Suppressor macrophage treated with lipopolysaccharide for 1 hour (primary cell): ENCODE data around the gene LRRC25.
"Not testable (repeated sequence)": the region's sequence is repeated elsewhere in the genome, so short reads cannot be mapped to it uniquely, and the experiment has no call there.

Experiments used
- DNase-seq, 3 donors: peaks; one replicate each; pipeline ENCODE4 v3.0.0-alpha.2; 2020 to 2022

LRRC25 gene

DNA sequence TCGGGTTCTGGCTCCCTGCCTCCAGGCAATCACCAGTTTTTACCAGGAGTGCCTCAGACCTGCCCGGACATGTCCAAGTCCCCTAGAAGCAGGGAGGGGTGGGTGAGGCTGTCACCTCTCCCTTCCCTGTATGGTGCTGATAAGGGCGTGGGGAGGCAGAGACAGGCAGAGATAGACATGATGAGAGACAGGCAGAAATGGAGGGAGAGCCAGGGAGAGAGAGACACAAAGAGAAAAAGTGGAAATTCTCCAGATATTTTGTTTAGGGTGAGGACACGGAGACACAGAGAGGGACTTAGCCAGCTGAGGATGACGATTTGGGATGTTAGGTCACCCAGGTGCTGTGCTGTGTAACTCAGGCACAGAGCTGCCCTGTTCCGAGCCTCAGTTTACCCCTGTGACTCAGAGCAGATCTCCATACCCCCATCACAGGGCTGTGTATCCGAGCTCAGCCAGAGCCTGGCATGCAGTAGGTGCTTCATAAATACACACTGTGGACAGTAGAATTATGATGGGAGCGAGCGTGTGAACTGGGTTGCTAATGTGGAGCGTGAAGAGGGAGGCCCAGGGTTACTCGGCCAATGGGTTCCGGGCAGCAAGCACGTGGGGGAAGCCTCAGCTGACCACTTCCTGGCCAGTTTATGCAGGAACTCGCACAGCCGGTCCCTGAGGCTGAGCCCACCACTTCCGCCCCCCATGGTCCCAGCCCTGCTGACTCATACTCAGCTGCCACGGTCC lies 23.4 kb downstream of the LRRC25 start:
- peak; percentile 97 to 99 (median 98) for DNase-seq

DNA sequence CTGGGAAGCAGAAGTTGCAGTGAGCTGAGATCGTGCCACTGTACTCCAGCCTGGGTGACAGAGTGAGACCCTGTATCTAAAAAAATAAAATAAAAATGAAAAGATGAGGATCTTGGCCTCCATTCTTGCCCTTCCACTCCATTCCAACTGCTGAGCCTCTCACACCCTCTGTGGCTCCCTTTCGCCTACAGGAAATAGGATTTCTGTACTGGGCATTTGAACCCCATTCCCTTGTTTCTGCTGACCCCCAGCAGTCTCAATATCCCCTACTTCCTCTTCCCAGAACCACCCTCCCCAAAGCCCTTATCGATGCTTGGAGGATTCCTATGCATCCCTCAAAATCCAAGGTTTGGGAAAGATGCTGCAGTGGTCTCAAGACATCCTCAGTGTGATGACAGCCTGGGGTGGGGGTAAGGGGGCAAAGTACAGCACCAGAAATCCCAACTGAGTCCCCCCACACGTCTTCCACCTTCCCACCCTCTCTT lies 24.0 kb downstream of the LRRC25 start:
- no peak for DNase-seq

DNA sequence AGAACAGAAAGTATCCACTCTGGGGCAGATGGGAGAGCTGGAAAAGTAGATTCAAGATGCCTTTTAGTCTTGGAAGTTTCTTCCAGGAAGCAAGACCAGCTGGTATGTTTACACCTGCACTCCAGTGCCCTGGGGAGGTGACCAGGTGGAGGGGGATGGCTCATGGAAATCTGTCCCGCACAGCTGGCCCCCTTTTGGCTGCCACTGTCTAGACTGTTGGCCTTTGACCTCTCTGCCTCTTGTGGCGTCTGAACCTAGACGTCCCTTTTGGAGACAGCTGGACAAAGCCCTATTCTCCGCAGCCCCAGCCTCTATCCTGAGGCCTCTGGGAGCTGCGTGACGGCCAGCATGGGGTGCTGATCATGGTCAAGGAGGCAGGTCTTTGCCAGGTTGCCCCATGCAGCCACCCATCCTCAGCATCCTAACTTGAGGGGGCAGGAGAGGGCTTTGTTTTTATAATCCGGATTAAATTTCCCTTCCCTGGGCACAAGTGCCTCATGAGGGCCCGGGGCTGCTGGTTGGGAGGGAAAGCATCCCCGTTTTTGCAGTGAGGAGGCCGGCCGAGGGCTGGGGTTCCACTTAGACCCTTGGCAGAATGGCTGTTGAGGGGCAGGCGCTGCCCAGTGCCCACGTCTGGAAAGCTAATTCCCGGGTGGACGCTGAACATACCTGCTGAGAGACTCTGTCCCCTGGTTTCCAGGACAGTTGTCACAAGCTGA lies 28.8 kb downstream of the LRRC25 start:
- DNase-seq, result no peak

DNA sequence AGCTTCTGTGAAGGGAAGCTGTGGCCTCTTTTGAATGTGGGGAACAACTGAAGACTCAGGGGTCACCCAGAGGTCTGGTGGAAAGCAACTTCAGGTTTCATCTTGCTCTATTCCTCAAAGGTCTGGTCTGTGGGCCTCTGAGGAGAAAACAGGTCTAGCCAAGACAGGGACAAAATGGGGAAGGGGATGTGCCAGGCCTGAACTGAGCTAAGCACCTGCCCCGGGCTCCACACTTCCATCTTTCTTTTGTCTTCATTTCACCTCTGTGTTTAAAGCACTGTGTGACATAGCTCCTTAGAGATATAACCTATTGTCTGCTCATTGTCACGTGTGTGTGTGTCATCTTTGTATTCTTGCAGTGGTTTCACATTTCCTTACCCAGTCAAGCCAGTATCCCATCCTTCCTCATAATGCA lies 31.4 kb downstream of the LRRC25 start:
- peak; percentile 76 to 86 (median 85) for DNase-seq

DNA sequence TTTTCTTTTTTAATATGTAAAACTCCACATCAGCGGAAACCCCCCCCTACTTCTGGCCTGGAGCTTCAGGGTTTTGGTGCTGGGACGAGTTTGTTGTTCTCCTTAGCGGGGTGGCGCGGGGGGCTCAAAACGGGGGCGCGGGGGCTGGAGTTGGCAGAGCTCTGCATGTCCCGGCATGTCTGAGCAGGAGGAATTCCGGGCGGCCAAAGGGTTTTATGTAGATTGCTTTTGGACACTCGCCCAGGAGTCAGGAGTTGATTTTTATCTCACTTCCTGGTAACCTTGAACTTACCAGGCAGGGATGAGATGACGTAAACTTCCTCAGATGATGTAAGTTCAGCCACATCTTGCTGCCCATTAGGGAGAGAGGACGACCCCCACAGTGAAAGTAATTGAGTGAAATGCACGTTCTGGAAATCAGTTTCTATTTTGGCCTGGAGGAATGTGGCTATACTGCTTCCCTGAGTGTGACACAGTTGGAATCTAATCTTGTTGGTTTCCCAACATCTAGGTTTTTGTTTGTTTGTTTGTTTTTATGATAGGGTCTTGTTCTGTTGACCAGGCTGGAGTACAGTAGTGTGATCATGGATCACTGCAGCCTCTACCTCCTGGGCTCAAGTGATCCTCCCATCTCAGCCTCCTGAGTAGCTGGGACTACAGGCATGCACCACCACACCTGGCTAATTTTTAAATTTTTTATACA lies 32.4 kb downstream of the LRRC25 start:
- DNase-seq, result peak; percentile 75 to 87 (median 77)

DNA sequence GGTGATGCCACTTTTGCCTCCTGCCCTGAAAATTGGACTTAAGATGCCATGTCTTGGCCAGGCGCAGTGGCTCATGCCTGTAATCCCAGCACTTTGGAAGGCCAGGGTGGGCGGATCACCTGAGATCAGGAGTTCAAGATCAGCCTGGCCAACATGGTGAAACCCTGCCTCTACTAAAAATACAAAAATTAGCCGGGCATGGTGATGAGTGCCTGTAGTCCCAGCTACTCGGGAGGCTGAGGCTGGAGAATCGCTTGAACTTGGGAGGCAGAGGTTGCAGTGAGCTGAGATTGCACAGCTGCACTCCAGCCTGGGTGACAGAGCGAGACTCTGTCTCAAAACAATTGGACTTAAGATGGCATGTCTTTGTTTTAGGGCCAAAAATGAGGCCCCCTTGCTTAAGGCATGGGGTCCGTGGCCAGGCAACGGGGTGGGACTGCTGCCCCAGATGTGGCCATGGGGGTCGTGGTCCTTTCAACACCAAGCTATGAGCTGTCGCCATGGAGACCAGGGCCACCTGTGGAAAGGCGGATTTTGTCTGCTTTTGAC lies 33.1 kb downstream of the LRRC25 start:
- not testable (repeated sequence) for DNase-seq

DNA sequence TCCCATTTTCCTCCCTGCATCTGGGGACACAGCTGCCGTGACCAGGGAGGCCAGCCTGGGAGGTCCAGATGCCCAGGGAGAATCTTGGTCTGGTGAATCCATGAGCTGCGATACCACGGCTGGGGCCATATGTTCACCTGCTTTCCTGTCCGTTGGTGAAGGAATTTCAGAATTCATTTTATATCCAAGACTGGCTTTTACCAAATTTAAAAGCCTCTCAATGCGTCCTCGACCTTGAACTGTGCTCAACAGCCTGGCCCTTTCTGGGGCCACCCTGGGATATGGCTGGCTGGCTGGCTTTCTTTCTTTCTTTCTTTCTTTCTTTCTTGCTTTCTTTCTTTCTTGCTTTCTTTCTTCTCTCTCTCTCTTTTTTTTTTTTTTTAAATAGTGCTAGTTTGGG lies 33.6 kb downstream of the LRRC25 start:
- no peak for DNase-seq

DNA sequence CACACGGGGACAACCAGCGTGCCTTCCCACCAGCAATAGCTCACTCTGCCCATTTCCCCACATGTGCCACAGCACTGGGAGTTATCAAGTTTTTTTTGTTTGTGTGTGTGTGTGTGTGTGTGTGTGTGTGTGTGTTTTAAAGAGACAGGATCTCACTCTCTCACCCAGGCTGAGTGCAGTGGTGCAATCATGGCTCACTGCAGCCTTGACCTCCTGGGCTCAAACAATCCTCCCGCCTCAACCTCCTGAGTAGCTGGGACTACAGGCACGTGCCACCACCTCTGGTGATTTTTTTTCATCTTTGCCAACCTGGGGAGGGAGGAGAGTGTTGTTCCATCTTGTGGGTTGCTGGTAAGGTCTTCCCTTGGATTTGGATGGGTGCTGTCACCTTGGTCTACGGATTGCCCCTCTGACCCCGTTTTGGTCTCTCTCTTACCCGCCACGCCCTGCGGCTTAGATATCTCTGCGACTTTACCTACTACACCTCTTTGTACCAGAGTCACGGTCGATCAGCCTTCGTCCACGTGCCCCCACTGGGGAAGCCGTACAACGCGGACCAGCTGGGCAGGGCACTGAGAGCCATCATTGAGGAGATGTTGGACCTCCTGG lies 34.4 kb downstream of the LRRC25 start:
- no peak for DNase-seq

DNA sequence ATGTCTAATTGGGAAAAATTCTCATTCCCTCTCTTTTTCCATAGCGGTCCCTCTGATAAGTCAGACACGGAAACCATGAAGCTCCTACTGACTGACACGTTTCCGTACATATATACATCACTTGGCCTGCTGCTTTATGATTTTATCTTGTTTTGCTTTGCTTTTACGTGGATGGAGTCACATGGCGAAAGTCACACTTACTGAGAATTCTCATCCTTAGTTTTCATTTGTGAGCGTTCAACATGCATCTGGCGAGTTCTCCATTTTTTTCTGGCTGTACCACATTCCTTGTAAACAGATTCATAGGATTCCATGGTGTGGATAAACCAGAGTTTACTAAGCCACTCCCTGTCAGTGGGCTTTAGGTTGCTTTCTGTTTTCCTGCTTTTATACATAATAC lies 35.8 kb downstream of the LRRC25 start:
- no peak for DNase-seq

DNA sequence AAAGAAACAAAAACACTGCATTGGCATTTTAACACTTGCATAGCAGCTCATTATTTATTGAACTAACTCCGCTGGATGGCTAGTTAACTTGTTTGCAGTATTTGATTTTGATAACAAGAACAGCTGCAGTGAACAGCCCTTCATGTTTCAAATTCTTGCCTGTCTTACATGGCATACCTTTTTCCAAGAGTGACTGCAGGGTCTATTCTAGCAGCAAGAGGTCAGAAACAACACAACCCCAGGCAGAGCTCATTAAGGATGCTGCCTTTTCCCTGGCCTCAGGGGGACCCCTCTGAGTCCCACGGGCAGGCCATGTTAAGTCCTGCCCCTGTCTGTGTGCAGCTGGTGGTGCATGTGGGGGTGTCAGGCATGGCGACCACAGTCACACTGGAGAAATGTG lies 40.4 kb downstream of the LRRC25 start:
- DNase-seq, result no peak

DNA sequence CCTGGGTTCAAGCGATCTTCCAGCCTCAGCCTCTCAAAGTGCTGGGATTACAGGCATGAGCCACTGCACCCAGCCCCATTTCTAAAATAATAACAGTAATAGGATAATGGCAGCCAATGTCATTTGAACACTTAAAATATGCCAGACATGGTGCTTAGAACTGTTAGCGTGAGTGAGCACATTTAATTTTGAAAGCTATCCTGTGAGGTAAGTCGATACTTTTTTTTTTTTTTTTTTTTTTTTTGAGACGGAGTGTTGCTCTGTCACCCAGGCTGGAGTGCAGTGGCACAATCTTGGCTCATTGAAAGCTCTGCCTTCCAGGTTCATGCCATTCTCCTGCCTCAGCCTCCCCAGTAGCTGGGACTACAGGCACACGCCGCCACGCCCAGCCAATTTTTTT lies 42.7 kb downstream of the LRRC25 start:
- not testable (repeated sequence) for DNase-seq

DNA sequence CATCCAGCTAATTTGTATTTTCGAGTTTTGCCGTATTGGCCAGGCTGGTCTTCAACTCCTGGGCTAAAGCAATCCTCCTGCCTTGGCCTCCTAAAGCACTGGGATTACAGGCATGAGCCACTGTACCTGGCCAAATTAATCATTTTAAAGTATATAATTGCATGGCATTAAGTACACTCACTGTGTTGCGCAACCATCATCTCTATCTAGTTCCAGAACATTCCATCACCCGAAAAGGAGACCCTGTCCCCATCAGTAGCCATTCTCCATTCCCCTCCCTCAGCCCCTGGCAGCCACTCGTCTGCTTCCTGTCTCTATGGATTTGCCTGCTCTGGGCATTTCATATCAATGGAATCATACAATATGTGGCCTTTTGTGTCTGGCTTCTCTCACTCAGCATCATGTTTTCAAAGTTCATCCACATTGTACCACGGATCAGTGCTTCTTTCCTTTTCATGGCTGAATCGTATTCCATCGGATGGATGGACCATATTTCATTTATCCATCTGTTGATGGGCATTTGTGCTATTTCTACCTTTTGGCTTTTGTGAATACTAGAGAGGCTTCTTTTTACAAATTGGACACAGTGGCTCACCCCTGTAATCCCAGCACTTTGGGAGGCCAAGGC lies 43.9 kb downstream of the LRRC25 start:
- no peak for DNase-seq

DNA sequence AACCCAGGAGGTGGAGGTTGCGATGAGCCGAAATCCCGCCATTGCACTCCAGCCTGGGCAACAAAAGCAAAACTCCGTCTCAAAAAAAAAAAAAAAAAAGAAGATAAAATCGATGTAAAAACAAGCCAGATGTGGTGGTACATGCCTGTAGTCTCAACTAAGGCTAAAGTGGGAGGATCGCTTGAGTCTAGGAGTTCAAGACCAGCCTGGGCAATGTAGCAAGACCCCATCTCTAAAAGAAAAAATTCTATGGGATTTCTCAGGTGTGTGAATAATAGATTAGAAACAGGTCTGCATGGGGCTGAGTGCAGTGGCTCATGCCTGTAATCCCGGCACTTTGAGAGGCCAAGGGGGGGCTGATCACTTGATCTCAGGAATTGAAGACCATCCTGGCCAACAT lies 45.9 kb downstream of the LRRC25 start:
- DNase-seq, result no peak

DNA sequence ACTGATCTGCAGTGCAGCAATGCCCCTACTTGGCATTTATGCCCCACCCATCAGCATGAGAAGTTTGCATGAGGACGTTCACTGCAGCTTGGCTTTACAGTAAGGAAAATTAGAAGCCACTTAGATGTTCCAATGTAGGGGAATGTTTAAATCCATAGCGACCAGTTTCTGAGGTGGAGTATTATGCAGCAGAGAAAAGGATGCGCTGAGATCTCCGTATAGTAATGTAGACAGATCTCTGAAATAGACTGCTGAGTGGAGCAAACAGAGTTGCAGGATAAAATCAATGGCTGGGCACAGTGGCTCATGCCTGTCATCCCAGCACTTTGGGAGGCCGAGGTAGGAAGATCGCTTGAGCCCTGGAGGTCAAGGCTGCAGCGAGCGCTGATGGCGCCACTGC lies 46.9 kb downstream of the LRRC25 start:
- DNase-seq, result no peak

DNA sequence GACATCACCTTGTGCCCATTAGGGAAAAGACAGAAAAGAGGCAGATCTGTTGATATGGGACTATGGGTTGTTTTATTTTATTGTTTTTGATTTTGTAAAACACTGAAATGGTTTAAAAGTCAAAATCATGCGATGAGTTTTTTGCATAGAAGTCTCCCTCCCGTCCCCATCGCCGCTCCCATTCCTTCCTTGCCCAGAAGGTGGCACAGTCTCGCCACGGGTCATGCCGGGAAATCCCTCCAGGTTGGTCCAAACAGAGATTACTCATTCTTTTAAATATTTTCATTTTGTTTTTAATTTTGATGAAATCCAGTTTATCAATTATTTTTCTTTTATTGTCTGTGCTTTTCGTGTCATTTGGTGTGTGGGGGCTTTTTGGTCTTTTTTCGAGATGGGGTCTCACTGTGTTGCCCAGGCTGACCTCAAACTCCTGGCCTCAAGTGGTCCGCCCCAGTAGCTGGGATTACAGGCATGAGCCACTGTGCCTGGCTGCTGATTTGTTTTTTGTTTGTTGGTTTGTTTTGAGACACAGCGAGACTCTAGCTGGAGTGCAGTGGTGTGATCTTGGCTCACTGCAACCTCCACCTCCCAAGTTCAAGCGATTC lies 47.8 kb downstream of the LRRC25 start:
- peak; percentile 75 to 84 (median 83) for DNase-seq

DNA sequence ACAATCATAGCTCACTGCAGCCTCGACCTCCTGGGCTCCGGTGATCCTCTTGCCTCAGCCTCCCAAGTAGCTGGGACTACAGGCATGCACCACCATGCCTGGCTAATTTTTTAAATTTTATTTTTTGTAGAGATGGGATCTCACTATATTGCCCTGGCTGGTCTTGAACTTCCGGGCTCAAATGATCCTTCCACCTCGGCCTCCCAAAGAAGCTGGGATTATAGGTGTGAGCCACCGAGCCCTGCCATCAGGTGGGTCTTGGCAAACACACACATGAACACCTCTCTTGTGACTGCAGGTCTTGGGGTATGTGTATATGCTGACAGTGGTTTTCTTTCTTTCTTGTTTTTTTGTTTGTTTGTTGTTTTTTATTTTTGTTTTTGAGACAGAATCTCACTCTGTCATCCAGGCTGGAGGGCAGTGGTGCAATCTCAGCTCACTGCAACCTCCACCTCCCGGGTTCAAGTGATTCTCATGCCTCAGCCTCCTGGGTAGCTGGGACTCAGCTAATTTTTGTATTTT lies 48.5 kb downstream of the LRRC25 start:
- not testable (repeated sequence) for DNase-seq

DNA sequence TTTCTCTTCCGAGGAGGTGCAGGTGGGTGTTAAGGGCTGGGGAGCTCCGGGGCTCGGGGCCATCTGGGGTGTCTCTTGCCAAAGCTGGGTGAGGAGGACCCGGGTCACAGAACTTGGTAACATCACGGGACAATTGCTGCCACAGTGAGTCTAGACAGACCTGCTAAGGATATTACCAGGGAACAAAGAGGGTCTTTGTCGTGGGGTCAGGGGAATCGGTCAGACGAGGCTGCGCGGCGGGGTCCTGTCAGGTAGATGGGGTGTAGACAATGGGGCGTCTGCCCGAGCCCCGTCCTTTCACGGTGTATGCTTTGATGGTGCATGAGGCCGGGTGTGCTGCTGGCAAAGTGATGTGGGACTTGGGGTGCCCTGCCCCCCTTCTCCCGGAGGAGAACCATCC lies 49.3 kb downstream of the LRRC25 start:
- DNase-seq, result no peak

DNA sequence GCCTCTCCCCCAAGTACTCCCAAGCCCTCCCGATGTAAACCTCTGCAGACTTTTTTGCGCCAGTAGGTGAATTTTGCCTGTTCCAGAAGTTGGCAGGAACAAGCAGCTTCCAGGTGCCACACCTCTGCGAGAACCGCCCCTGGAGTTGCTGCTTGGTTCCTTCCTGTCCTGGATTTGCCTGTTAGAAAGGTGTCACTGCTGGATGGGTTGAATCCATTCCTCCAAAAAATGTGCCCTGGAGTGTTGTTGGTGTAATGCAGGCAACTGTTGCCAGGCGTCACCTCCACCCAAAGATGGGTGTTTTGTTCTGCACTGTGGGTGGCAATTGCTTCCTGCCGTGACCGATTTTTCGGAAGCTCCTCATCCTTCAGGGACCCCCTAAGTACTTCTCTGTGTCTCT lies 51.3 kb downstream of the LRRC25 start:
- no peak for DNase-seq

DNA sequence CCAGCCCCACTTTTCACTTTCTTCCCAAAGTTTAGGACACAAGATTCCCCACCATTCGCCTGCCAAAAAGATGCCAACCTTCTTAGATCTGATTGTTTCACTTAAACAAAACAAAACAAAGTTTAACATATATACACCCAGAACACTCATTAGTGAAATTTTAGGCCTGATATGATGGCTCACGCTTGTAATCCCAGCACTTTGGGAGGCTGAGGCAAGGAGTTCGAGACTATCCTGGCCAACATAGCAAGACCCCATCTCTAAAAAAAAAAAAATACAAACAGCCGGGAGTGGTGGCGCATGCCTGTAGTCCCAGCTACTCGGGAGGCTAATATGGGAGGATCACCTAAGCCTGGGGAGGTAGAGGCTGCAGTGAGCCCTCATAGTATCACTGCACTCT lies 52.1 kb downstream of the LRRC25 start:
- DNase-seq, result no peak

DNA sequence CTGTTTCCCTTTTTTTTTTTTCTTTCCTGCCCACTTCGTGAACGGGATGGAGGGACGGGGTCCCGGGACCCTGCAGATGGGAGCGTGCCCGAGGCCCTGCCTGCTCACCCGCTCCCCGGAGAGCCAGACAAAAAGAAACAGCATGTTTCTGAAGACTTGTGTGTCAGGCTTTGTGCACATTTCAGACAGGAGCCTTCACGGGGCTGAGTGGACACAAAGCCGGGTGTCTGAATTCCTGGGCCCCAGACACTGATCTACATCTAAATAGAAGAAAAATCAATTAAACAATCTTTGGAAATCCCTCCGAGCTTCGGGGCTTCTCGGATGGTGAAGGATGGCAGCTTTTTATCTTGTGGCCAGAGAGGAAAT lies 52.9 kb downstream of the LRRC25 start:
- no peak for DNase-seq

DNA sequence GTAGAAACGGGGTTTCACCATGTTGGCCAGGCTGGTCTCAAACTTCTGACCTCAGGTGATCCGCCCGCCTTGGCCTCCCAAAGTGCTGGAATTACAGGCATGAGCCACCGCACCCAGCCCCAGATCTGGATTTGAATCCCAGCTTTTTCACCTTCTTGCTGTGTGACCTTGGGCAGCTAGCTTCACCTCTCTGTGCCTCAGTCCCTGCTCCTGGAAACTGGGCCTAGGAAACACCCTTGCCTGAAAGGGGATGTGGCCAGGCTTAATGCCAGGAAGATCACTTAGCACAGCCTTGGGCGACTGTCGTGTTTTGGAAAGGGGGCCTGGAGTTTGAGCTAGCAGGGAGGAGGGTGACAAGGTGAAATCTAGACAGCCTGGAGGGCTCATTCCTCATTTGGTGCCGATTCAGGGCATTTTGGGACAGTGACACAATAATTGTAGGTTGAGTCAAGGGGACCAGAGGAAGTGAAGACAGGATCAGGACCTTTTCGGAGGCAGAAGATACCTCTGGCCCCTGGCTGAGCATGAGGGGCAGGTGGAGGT lies 55.3 kb downstream of the LRRC25 start:
- DNase-seq, result no peak
